Fibroblast of lung (primary cell): Measurements from ENCODE around the gene SNAP47. TPM values are rescaled to one million over a fixed set of nuclear protein-coding genes. Genes with fewer than 3 reads are reported as not detected.
A peak's percentile ranks its signal among the peaks of the same experiment; 100 is the strongest.

Experiments used
- DNase-seq, 2 donors: peaks; one replicate each; pipeline versions ENCODE4 v3.0.0 to v3.0.0-alpha.2; 2010; ENCODE audit warnings: low read depth in 2 of 2
- H2AFZ ChIP-seq: 2 replicates; pipeline ENCODE4 v1.5.1; 2012; ENCODE audit warnings: low read length, control low read depth, inconsistent platforms
- H3K27ac ChIP-seq: 2 replicates; pipeline ENCODE4 v1.5.1; 2011; ENCODE audit warnings: low read length, control low read depth; ENCODE audit not compliant: insufficient read depth
- H3K27me3 ChIP-seq: 2 replicates; pipeline ENCODE4 v1.5.1; 2011; ENCODE audit warnings: mild to moderate bottlenecking, low read length; ENCODE audit not compliant: control insufficient read depth, insufficient read depth
- H3K36me3 ChIP-seq: 2 replicates; pipeline ENCODE4 v1.5.1; 2011; ENCODE audit warnings: low read length; ENCODE audit not compliant: control insufficient read depth, insufficient read depth
- H3K4me1 ChIP-seq: 2 replicates; pipeline ENCODE4 v1.5.1; 2011; ENCODE audit warnings: low read length; ENCODE audit not compliant: control insufficient read depth, insufficient read depth; ENCODE audit errors: extremely low read depth
- H3K4me2 ChIP-seq: 2 replicates; pipeline ENCODE4 v1.5.1; 2011; ENCODE audit warnings: low read length, control low read depth; ENCODE audit not compliant: insufficient read depth; ENCODE audit errors: extremely low read depth
- H3K4me3 ChIP-seq, 4 experiments: fragments of 200-600 bp in 1 of 4; sonication (generic) in 1 of 4; replicated peaks in 1 of 4; 2 replicates each; pipeline ENCODE4 v1.5.1; 2011 to 2016; ENCODE audit warnings: low read length in 4 of 4, low read depth in 3 of 4, mild to moderate bottlenecking in 3 of 4, control low read depth in 2 of 4, inconsistent platforms in 1 of 4, mixed read lengths in 1 of 4; ENCODE audit not compliant: insufficient read depth in 1 of 4; ENCODE audit errors: control extremely low read depth in 1 of 4
- H3K79me2 ChIP-seq: 2 replicates; pipeline ENCODE4 v1.5.1; 2012; ENCODE audit warnings: mild to moderate bottlenecking, low read length, inconsistent platforms; ENCODE audit not compliant: control insufficient read depth, insufficient read depth
- H3K9ac ChIP-seq: 2 replicates; pipeline ENCODE4 v1.5.1; 2011; ENCODE audit warnings: mild to moderate bottlenecking, low read length, control low read depth; ENCODE audit not compliant: insufficient read depth
- H3K9me3 ChIP-seq: 2 replicates; pipeline ENCODE4 v1.5.1; 2012; ENCODE audit warnings: low read depth, low read length; ENCODE audit not compliant: control insufficient read depth, insufficient read depth
- H4K20me1 ChIP-seq: 2 replicates; pipeline ENCODE4 v1.5.1; 2011; ENCODE audit warnings: low read length; ENCODE audit not compliant: control insufficient read depth, insufficient read depth; ENCODE audit errors: extremely low read depth
- CTCF ChIP-seq, 2 donors: IDR thresholded peaks in 1 of 2; conservative IDR thresholded peaks in 1 of 2; 1 replicate in 1 of 2; 2 replicates in 1 of 2; pipeline ENCODE4 v1.5.1; 2011 to 2012; ENCODE audit warnings: low read length in 2 of 2, control low read depth in 1 of 2, inconsistent platforms in 1 of 2, low read depth in 1 of 2, mild to moderate bottlenecking in 1 of 2
- EZH2 ChIP-seq: IDR thresholded peaks from 2 replicates; pipeline ENCODE4 v1.5.1; 2012; ENCODE audit warnings: low read length, control low read depth, mild to moderate bottlenecking; ENCODE audit errors: missing control alignments
- polyA plus RNA-seq, 2 donors: library from polyadenylated mRNA; depleted of rRNA in 1 of 2; stranded (reverse) in 1 of 2; unstranded in 1 of 2; fragments of >200 nt; gene quantifications; 2 replicates each; pipeline ENCODE4 v1.2.1, GENCODE V29; 2011 to 2012; ENCODE audit warnings: missing spikeins in 1 of 2
- total RNA-seq: library from RNA; depleted of rRNA; stranded (reverse); fragments of >200 nt; gene quantifications from 2 replicates; pipeline ENCODE4 v1.2.1, GENCODE V29; 2014

Gene SNAP47
- total and polyA plus RNA-seq, 2 donors (not counting 1 experiment from before 2014, with no cell fraction given), result 32.4 to 66.9 TPM

- no peaks in the 10 kb centered on the region for H3K27me3 ChIP-seq
- no peaks in the 10 kb centered on the region for H4K20me1 ChIP-seq
- peaks cover 5% of the 10 kb centered on the region for H3K79me2 ChIP-seq
- no peaks in the 10 kb centered on the region for H3K9me3 ChIP-seq
- TF ChIP-seq EZH2 (no peak), CTCF (conservative IDR thresholded peaks at IDR 0.05 in 1 of 2, IDR thresholded peaks at IDR 0.05 in 1 of 2; ENCODE audit: low read depth in 1 of 2, low read length in 2 of 2) (no peak)
- H3K4me1 ChIP-seq, result peaks cover 21% of the 10 kb centered on the region
- peaks cover 5% of the 10 kb centered on the region for H3K36me3 ChIP-seq
- H3K9ac ChIP-seq, result no peak overlapping the region
- H2AFZ ChIP-seq, result no peak overlapping the region
- H3K4me2 ChIP-seq, result no peak overlapping the region
- DNase-seq, result no peak
- peak overlapping the region; percentile 4 for H3K27ac ChIP-seq
- H3K4me3 ChIP-seq, result no peak overlapping the region
Measured at GRCh38 chr1:227761621-227762230, 26.5 kb downstream of the SNAP47 start.

GRCh38 chr1:227762231-227762911 is 27.1 kb downstream of the SNAP47 start:
- DNase-seq, result peak; percentile 76 to 79
- Histone ChIP-seq H3K9me3 (no peaks in the 10 kb centered on the region), H3K27ac (peak overlapping the region; percentile 4), H3K36me3 (peaks cover 9% of the 10 kb centered on the region), H3K4me2 (no peak overlapping the region), H3K4me3 (no peak overlapping the region), H2AFZ (no peak overlapping the region), H3K79me2 (peaks cover 5% of the 10 kb centered on the region), H3K27me3 (no peaks in the 10 kb centered on the region), H3K9ac (no peak overlapping the region), H4K20me1 (no peaks in the 10 kb centered on the region), H3K4me1 (peaks cover 21% of the 10 kb centered on the region)
- TF ChIP-seq EZH2, result no peak
- peak; percentile 75 to 84 for TF ChIP-seq CTCF (conservative IDR thresholded peaks at IDR 0.05 in 1 of 2, IDR thresholded peaks at IDR 0.05 in 1 of 2; ENCODE audit: low read depth in 1 of 2, low read length in 2 of 2)

GRCh38 chr1:227763246-227764018 is 28.2 kb downstream of the SNAP47 start:
- no peak overlapping the region for H2AFZ ChIP-seq
- peaks cover 21% of the 10 kb centered on the region for H3K4me1 ChIP-seq
- H4K20me1 ChIP-seq, result no peaks in the 10 kb centered on the region
- H3K79me2 ChIP-seq, result peaks cover 5% of the 10 kb centered on the region
- DNase-seq, result no peak
- no peaks in the 10 kb centered on the region for H3K27me3 ChIP-seq
- H3K4me3 ChIP-seq, result no peak overlapping the region
- H3K9ac ChIP-seq, result no peak overlapping the region
- H3K9me3 ChIP-seq, result no peaks in the 10 kb centered on the region
- TF ChIP-seq CTCF (conservative IDR thresholded peaks at IDR 0.05 in 1 of 2, IDR thresholded peaks at IDR 0.05 in 1 of 2; ENCODE audit: low read depth in 1 of 2, low read length in 2 of 2) (no peak), EZH2 (no peak)
- H3K27ac ChIP-seq, result no peak overlapping the region
- no peak overlapping the region for H3K4me2 ChIP-seq
- H3K36me3 ChIP-seq, result peaks cover 13% of the 10 kb centered on the region
